Endothelial cell of umbilical vein (primary cell): ENCODE measurements around the gene ITIH4. TPM values are rescaled to one million over a fixed set of nuclear protein-coding genes. Genes with fewer than 3 reads are reported as not detected.

Experiments used
- microRNA-seq: library from miRNA; unstranded; fragments of <30 nt; microRNA quantifications from one replicate; pipeline ENCODE4 v1.2.0, GENCODE V29; 2021; ENCODE audit warnings: borderline number of aligned reads, borderline replicate concordance
- polyA plus RNA-seq, 4 experiments: library from polyadenylated mRNA; depleted of rRNA in 3 of 4; stranded (reverse) in 3 of 4; unstranded in 1 of 4; fragments of >200 nt; gene quantifications; 2 replicates each; pipeline versions ENCODE4 v1.2.1 to v1.2.3, GENCODE V29; 2011 to 2012; ENCODE audit warnings: missing spikeins in 1 of 4
- small RNA-seq: library from RNA; depleted of rRNA; stranded (forward); fragments of <200 nt; gene quantifications from one replicate; pipeline ENCODE3, GENCODE V24; 2012; ENCODE audit warnings: low replicate concordance, low read depth; ENCODE audit not compliant: insufficient read depth, insufficient read length
- total RNA-seq: library from RNA; stranded (reverse); gene quantifications from 2 replicates; pipeline ENCODE4 v1.2.3, GENCODE V29; 2021

ITIH4 gene
- total and polyA plus RNA-seq, 2 donors (not counting 3 experiments of a cell fraction or from before 2014, with no cell fraction given), result 0.17 to 2.4 TPM

Small RNA genes lying within 50 kb of the gene (microRNA-seq; reads per million reads assigned to microRNA genes)
- not detected for gene MIR8064

Small RNA genes lying within 50 kb of the gene (small RNA-seq; reads per million reads assigned to genes)
- gene MIR8064 (not detected), gene MUSTN1 (not detected)

Other genes with a start within 250 kb of the ITIH4 start
- gene PBRM1, start 144.8 kb downstream of the ITIH4 start, total RNA-seq, result 77.1 and 87.1 TPM in 2 replicates
- 18.2 and 26.7 TPM in 2 replicates for gene PBRM1, start 144.8 kb downstream of the ITIH4 start, polyA plus RNA-seq
- 109 and 111 TPM in 2 replicates for gene GNL3, start 144.6 kb downstream of the ITIH4 start, total RNA-seq
- gene GNL3, start 144.6 kb downstream of the ITIH4 start, polyA plus RNA-seq, result 21.0 and 27.8 TPM in 2 replicates
- gene GLT8D1, start 124.9 kb downstream of the ITIH4 start, total RNA-seq, result 69.9 and 73.5 TPM in 2 replicates
- 61.8 and 63.7 TPM in 2 replicates for gene GLT8D1, start 124.9 kb downstream of the ITIH4 start, polyA plus RNA-seq
- gene SPCS1, start 124.6 kb downstream of the ITIH4 start, total RNA-seq, result 100 and 107 TPM in 2 replicates
- 159 and 240 TPM in 2 replicates for gene SPCS1, start 124.6 kb downstream of the ITIH4 start, polyA plus RNA-seq
- 20.8 and 24.0 TPM in 2 replicates for gene NEK4, start 59.7 kb downstream of the ITIH4 start, total RNA-seq
- gene NEK4, start 59.7 kb downstream of the ITIH4 start, polyA plus RNA-seq, result 3.6 and 4.4 TPM in 2 replicates
- not detected in 2 replicates for gene ITIH1, start 53.1 kb downstream of the ITIH4 start, total RNA-seq
- gene ITIH1, start 53.1 kb downstream of the ITIH4 start, polyA plus RNA-seq, result not detected in 2 replicates
- not detected in 2 replicates for gene ITIH3, start 35.9 kb downstream of the ITIH4 start, total RNA-seq
- gene ITIH3, start 35.9 kb downstream of the ITIH4 start, polyA plus RNA-seq, result not detected in 2 replicates
- 0.62 and 2.2 TPM in 2 replicates for gene MUSTN1, start 4.3 kb upstream of the ITIH4 start, total RNA-seq
- gene MUSTN1, start 4.3 kb upstream of the ITIH4 start, polyA plus RNA-seq, result 1.1 TPM in 2 replicates
- 18.2 and 19.6 TPM in 2 replicates for gene STIMATE, start 66.9 kb upstream of the ITIH4 start, total RNA-seq
- 24.0 and 25.9 TPM in 2 replicates for gene STIMATE, start 66.9 kb upstream of the ITIH4 start, polyA plus RNA-seq
- gene SFMBT1, start 215.4 kb upstream of the ITIH4 start, total RNA-seq, result 4.6 and 6.0 TPM in 2 replicates
- 1.8 and 2.0 TPM in 2 replicates for gene SFMBT1, start 215.4 kb upstream of the ITIH4 start, polyA plus RNA-seq